Activated CD4-positive, alpha-beta T cell treated with anti-CD3 and anti-CD28 coated beads for 36 hours (primary cell): ENCODE results near the gene SAT1. TPM values are rescaled to one million over a fixed set of nuclear protein-coding genes. Genes with fewer than 3 reads are reported as not detected.

ENCODE experiments used
- ATAC-seq: fragments of 200-7000 bp; cut with Tn5 transposase; one replicate; pipeline ENCODE4 v1.10.0; 2021; ENCODE audit warnings: mild to moderate bottlenecking, moderate library complexity
- CTCF ChIA-PET: fragments of 350-600 bp; sonication (Branson Sonifier 250); formaldehyde crosslinking; loops from one replicate; lab custom pipeline; 2021; ENCODE audit warnings: antibody characterized with exemption; lab: Charles Lee
- POLR2A ChIA-PET: fragments of 350-600 bp; sonication (Branson Sonifier 250); formaldehyde crosslinking; loops from one replicate; lab custom pipeline; 2021; ENCODE audit warnings: antibody characterized with exemption, inconsistent platforms; lab: Charles Lee
- DNase-seq: peaks from one replicate; pipeline ENCODE4 v3.0.0-alpha.2; 2020
- H3K27ac Mint-ChIP-seq: one replicate; pipeline ENCODE4 v1.8.0; 2021; ENCODE audit warnings: mixed read lengths
- H3K27me3 Mint-ChIP-seq: one replicate; pipeline ENCODE4 v1.8.0; 2021; ENCODE audit warnings: mixed read lengths
- H3K36me3 Mint-ChIP-seq: one replicate; pipeline ENCODE4 v1.8.0; 2021; ENCODE audit warnings: low read depth, mixed read lengths
- H3K4me1 Mint-ChIP-seq: one replicate; pipeline ENCODE4 v1.8.0; 2021; ENCODE audit warnings: mixed read lengths
- H3K4me3 Mint-ChIP-seq: one replicate; pipeline ENCODE4 v1.8.0; 2021; ENCODE audit warnings: mild to moderate bottlenecking, moderate library complexity, mixed read lengths
- H3K9me3 Mint-ChIP-seq: one replicate; pipeline ENCODE4 v1.8.0; 2021; ENCODE audit warnings: low read depth, mixed read lengths
- intact Hi-C, 2 experiments: fragments of 100-400 bp; cut with DNase I in 1 of 2; cut with micrococcal nuclease in 1 of 2; formaldehyde crosslinking; loops; one replicate each; pipeline versions ENCODE4 v1.14.2 to v1.15.1; 2022 to 2024; cut with DNase I, micrococcal nuclease
- total RNA-seq, 2 experiments: library from RNA; stranded (reverse); gene quantifications; one replicate each; pipeline ENCODE4 v1.2.3, GENCODE V29; 2021

SAT1 gene
- total RNA-seq, 2 experiments from 2014 or later = 148 to 166 TPM

- DNase-seq = no peak
- H3K36me3 Mint-ChIP-seq = no peaks in the 10 kb centered on the region
- no peak overlapping the region for H3K4me3 Mint-ChIP-seq
- H3K9me3 Mint-ChIP-seq = no peaks in the 10 kb centered on the region
- H3K27ac Mint-ChIP-seq = no peak overlapping the region
- no peaks in the 10 kb centered on the region for H3K4me1 Mint-ChIP-seq
- POLR2A ChIA-PET = no interaction called here
- no peak for ATAC-seq
- intact Hi-C loops = no loop called here
- CTCF ChIA-PET = no interaction called here
- H3K27me3 Mint-ChIP-seq = no peaks in the 10 kb centered on the region
Observed at GRCh38 chrX:23825675-23826074, 42.7 kb downstream of the SAT1 start.

DNA sequence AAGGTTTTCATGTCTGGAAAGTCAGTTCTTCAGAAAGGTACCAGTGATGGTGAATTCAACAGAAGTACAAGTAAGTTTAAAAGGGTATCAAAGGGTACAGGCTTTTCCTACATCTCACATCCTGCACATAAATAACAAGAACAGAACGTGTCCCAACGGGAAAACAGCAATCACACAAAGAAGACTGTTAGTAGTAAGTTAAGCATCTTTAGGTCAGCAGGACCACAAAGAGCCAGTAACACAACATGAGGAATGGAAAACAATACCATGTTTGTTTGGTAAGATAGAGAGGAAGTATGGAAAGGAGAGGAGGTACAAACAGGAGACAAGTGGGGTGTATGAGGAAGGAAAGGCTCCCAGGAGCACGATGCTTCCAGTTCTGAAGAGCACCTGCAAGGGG, 43.2 kb downstream of the SAT1 start:
- no peaks in the 10 kb centered on the region for H3K4me1 Mint-ChIP-seq
- intact Hi-C loops = no loop called here
- CTCF ChIA-PET = no interaction called here
- H3K27ac Mint-ChIP-seq = no peak overlapping the region
- DNase-seq (no peak), ATAC-seq (no peak)
- POLR2A ChIA-PET = interaction anchor here (0.6 kb wide), 1 partner anchor 13 kb away, joined by 3 read pairs; no protein-coding TSS in a partner anchor
- H3K4me3 Mint-ChIP-seq = no peak overlapping the region
- H3K27me3 Mint-ChIP-seq = no peaks in the 10 kb centered on the region
- no peaks in the 10 kb centered on the region for H3K36me3 Mint-ChIP-seq
- no peaks in the 10 kb centered on the region for H3K9me3 Mint-ChIP-seq

DNA sequence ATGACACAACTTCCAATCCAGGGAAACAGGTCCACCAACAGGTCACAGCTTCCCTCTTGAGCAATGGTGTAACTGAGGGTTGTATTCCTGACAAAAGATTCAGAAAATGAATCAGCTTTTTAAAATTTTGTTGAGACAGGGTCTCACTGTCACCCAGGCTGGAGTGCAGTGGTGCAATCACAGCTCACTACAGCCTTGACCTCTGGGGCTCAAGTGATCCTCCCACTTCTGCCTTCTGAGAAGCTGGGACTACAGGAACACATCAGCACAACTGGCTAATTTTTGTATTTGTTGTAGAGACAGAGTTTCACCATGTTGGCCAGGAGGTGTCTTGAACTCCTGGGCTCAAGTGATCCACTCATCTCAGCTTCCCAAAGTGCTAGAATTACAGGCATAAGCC, 43.7 kb downstream of the SAT1 start:
- DNase-seq (no peak), ATAC-seq (no peak)
- ChIA-PET POLR2A (interaction anchor here (0.6 kb wide), 1 partner anchor 13 kb away, joined by 3 read pairs; no protein-coding TSS in a partner anchor), CTCF (interaction anchor here (0.6 kb wide), 1 partner anchor 157 kb away, joined by 3 read pairs; no protein-coding TSS in a partner anchor)
- Mint-ChIP-seq H3K27me3 (no peaks in the 10 kb centered on the region), H3K9me3 (no peaks in the 10 kb centered on the region), H3K27ac (no peak overlapping the region), H3K4me3 (no peak overlapping the region), H3K36me3 (no peaks in the 10 kb centered on the region), H3K4me1 (no peaks in the 10 kb centered on the region)
- intact Hi-C loops = no loop called here

DNA sequence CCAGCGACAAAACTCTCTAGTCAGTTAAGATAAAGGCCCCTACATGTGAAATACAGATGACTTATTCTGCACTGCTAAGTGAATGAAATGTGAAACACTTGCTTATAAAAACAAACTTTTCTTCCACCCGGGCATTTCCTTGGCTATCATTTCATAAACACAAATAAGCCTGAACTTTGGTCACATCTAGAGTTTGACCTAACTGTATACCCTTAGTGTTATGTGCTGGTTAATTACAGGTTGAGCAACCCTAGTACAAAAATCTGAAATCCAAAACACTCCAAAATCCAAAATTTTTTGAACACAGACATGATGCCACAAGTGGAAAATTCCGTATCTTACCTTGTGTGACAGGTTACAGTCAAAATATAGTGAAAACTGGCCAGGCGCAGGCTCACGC, 45.9 kb downstream of the SAT1 start:
- intact Hi-C loops = no loop called here
- POLR2A ChIA-PET = no interaction called here
- Mint-ChIP-seq H3K4me1 (no peaks in the 10 kb centered on the region), H3K27me3 (no peaks in the 10 kb centered on the region), H3K27ac (no peak overlapping the region), H3K9me3 (no peaks in the 10 kb centered on the region), H3K36me3 (no peaks in the 10 kb centered on the region), H3K4me3 (no peak overlapping the region)
- DNase-seq (no peak), ATAC-seq (no peak)
- CTCF ChIA-PET = no interaction called here

DNA sequence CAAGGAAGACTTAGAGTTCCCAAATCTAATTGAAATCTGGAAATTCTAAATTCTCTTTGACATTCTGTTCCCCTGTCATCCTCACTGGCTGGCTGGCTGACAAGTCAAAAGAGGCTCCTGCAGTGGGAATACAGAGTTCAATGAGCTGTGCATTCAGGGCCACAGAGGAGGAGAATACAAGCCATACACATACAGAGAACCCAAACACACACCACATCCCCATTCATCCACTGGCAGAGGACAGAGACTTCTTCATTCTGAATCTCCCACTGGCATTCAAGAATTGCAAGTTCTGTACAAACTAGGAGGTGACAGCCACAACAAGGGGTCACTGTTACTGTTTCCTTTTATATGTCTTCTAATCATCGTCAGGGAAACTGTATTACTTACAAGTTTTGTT, 49.7 kb downstream of the SAT1 start:
- intact Hi-C loops = no loop called here
- no peaks in the 10 kb centered on the region for H3K9me3 Mint-ChIP-seq
- H3K4me1 Mint-ChIP-seq = no peaks in the 10 kb centered on the region
- ATAC-seq (no peak), DNase-seq (no peak)
- H3K27ac Mint-ChIP-seq = no peak overlapping the region
- H3K27me3 Mint-ChIP-seq = no peaks in the 10 kb centered on the region
- no peaks in the 10 kb centered on the region for H3K36me3 Mint-ChIP-seq
- no peak overlapping the region for H3K4me3 Mint-ChIP-seq
- ChIA-PET CTCF (no interaction called here), POLR2A (no interaction called here)

Other genes with a start within 250 kb of the SAT1 start
- gene PRDX4, start 115.7 kb upstream of the SAT1 start, total RNA-seq = 10 to 100 TPM; 48.8 to 51.5 TPM
- gene ACOT9, start 39.9 kb upstream of the SAT1 start, total RNA-seq = 10 to 100 TPM; 31.7 to 39.9 TPM
- 10 to 100 TPM; 30.2 to 37.2 TPM for gene APOO, start 124.8 kb downstream of the SAT1 start, total RNA-seq
- gene CXorf58, start 124.8 kb downstream of the SAT1 start, total RNA-seq = under 1 TPM in 1 of 2 experiments, not detected in 1; 0.14 TPM
- 10 to 100 TPM in 1 of 2 experiments, 1 to 10 TPM in 1; 9.3 to 11.8 TPM for gene KLHL15, start 244.0 kb downstream of the SAT1 start, total RNA-seq